Right ventricle myocardium superior (tissue), 1 donor: Measurements from ENCODE around the gene CAPN13. TPM values are rescaled to one million over a fixed set of nuclear protein-coding genes. Genes with fewer than 3 reads are reported as not detected.
"Not testable (repeated sequence)": the region's sequence is repeated elsewhere in the genome, so short reads cannot be mapped to it uniquely, and the experiment has no call there.

Source experiments
- ATAC-seq: fragments of 200-7000 bp; cut with Tn5 transposase; one replicate; pipeline ENCODE4 v1.9.1; 2020; ENCODE audit warnings: mild to moderate bottlenecking; ENCODE audit not compliant: poor library complexity
- DNase-seq: peaks from one replicate; pipeline ENCODE4 v3.0.0-alpha.2; 2020
- intact Hi-C: fragments of 100-400 bp; cut with DNase I; formaldehyde crosslinking; loops from one replicate; pipeline ENCODE4 v1.11.2; 2022
- total RNA-seq: library from RNA; stranded (reverse); fragmentation: NEBNext Ultra II Directional; extraction: Animal tissue kit (Norgen Biotek cat#: 25700); gene quantifications from one replicate; pipeline ENCODE4 v1.2.1, GENCODE V29; 2021
- donor health status: DM: no; HTN: yes; CAD: no; lungs with severe emphysema.

The CAPN13 gene
- total RNA-seq, 1 donor from 2014 or later: not detected

DNA sequence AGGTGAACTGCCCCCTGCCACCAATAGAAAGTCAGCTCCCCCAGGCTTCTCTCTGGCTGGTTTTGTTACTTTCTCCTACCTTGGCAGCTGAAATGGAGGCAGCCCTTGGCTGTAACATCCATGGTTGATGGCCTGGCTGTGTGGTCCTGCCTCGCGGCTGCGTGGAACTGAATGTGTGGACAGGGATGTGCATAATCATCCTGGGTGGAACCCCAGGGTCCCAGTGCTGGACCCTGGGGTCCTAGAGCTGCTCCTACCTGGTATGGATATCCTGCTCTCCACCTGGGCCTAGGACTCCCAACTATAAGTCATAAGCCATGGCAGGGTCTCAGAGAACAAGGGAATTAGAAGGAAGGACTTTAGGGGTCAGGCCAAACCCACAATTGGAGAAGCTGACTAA lies 93.5 kb downstream of the CAPN13 start:
- DNase-seq (no peak), ATAC-seq (no peak)
- intact Hi-C loops: loop anchor here (2.0 to 5.0 kb wide), 3 partner anchors 149 to 619 kb away; no protein-coding TSS in a partner anchor

DNA sequence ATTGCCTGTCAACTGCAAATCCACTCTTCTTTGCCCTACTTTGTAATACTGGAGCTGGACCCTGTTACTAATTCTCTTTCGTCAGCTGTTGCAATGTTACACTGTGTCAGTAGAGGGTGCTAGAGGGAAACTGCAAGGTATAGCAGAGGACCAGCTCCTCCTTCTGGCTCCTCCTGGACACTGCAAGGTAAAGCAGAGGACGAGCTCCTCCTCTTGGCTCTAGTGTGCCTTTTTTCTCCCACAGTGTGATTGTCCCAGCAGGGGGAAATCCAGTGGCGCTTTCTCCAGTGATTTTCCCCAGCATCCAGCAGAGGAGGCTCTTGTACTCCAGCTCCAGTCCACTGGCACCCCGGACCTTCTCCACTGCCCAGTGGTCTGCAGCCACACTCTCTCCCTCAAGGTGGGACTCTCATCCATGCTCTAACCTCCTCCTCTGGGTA lies 95.6 kb downstream of the CAPN13 start:
- DNase-seq: peak; percentile 84
- peak; percentile 72 for ATAC-seq
- intact Hi-C loops: loop anchor here (5.0 kb wide), 2 partner anchors 151 to 621 kb away; no protein-coding TSS in a partner anchor

DNA sequence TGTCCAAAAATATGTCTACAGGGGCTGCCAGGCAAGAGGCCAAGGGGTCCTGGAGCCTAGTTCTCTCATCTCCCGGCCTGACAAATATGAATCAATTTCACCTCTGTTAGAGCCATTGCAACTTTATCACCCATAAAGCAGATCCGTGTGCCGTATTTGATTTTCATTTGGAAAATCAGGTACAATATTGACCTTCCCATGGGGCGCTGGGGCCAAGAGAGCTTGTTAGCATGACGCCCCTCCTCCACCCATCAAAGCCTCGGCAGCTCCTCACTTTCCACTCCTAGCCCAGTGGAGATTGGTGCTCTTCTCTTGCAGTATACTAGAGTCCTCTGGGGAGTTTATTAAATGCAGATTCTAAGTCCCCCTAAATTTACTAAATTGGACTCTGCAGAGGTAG lies 96.8 kb downstream of the CAPN13 start:
- DNase-seq (no peak), ATAC-seq (no peak)
- intact Hi-C loops: loop anchor here (5.0 kb wide), 2 partner anchors 152 to 622 kb away; no protein-coding TSS in a partner anchor

DNA sequence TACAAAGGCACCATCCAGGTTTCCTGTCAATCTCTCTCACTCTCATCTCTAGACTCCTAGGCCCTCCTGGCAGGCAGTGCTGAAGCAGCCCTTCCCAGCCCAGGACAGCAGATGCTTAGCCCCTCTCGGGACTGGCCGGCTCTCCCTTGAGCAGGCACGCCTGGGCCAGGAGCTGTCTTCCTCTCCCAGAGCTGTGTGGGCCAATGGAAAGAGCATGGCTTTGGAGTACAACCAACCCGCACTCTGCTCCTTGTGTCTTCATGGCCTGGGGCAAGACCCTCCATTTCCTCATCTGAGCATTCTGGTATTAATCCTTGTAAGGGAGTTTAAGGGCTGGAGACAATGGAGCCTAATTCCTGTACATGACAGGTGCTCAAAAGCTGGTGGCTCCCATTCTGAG lies 97.2 kb downstream of the CAPN13 start:
- intact Hi-C loops: loop anchor here (5.0 kb wide), 2 partner anchors 152 to 622 kb away; no protein-coding TSS in a partner anchor
- ATAC-seq: no peak
- DNase-seq: no peak

DNA sequence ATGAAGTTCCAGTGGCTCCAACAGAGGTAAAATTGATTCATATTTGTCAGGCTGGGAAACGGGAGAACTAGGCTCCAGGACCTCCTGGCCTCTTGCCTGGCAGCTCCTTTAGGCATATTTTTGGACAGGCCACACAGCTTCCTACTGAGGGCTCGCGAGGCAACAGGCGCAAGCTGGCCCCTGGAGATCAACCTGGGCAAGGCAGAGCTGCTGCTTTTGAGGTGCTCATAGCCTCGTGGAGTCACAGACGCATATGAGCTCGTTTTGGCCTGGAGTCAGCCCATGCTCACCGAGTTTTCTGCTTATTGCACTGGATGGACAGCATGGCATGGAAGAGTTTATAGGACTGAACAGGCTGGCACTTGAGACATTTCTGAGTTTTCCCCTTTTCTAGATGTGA lies 97.7 kb downstream of the CAPN13 start:
- intact Hi-C loops: loop anchor here (5.0 to 10.0 kb wide), 3 partner anchors 375 to 542 kb away; no protein-coding TSS in a partner anchor
- ATAC-seq: no peak

DNA sequence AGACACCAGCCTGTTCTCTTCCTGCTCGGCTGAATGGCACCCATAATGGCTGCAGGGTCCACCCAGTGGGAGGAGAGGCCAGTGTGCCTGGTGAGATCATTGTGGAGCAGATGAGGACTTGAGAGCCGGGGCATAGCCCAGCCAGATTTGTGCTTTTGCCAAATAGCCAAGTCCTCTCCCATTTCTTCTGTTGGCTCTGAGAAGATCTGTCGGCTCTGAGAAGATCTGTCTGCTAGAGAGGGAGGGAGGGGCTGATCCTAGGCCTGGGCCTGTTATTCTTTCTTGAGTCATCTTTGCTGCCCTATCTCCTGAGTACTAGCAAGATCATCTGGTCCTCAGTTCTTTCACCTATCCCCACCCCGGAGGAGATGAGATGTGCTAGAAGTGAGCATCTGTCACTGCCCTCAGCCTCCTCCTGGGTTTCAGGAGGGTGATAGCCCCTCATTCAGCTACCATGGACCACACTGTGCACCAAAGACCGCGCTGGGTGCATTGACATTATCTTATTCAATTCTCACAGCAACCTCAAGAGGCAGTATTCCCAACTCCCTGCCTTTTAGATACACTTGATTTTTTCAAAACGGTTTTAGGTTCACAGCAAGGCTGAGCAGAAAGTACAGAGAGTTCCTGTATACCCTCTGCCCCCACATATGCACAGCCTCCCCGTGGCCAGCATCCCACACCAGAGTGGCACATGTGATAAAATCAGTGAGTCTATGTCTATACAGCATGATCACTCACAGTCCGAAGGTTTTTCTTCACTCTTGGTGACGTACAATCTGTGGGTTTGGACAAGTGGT lies 98.6 kb downstream of the CAPN13 start:
- DNase-seq (no peak), ATAC-seq (no peak)
- intact Hi-C loops: loop anchor here (5.0 to 10.0 kb wide), 3 partner anchors 374 to 541 kb away; no protein-coding TSS in a partner anchor

More for the DNA sequence above, 97.7 kb downstream of the CAPN13 start:
- DNase-seq: no peak

DNA sequence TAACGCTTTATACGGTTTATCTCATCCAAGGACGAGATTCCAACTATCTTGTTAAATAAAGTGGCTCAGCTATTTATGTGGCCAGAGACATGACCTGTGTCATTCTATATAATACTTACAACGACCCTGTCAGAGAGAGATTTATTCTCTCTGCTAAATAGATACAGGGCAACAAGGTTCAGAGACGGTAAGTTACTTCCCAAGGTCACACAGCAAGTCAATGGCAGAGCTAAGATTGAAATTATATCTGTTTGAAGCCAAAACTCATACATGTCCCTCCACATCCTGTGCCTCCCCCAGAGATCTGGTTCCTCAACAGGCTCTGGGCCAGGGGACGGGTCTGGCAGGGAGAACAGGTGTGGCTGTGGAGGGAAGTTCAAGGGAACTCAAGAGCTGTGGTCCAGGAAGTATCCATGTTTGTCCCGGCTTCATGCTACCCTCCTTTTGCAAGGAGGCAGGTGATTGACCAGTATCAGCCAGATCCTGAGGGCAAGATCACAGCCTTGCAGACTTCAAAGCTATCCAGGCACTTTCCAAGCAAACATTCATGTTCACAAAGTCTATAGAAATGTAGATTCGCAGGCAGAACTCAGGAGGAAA lies 99.8 kb downstream of the CAPN13 start:
- intact Hi-C loops: loop anchor here (5.0 to 10.0 kb wide), 3 partner anchors 373 to 540 kb away; no protein-coding TSS in a partner anchor
- DNase-seq (no peak), ATAC-seq (no peak)

DNA sequence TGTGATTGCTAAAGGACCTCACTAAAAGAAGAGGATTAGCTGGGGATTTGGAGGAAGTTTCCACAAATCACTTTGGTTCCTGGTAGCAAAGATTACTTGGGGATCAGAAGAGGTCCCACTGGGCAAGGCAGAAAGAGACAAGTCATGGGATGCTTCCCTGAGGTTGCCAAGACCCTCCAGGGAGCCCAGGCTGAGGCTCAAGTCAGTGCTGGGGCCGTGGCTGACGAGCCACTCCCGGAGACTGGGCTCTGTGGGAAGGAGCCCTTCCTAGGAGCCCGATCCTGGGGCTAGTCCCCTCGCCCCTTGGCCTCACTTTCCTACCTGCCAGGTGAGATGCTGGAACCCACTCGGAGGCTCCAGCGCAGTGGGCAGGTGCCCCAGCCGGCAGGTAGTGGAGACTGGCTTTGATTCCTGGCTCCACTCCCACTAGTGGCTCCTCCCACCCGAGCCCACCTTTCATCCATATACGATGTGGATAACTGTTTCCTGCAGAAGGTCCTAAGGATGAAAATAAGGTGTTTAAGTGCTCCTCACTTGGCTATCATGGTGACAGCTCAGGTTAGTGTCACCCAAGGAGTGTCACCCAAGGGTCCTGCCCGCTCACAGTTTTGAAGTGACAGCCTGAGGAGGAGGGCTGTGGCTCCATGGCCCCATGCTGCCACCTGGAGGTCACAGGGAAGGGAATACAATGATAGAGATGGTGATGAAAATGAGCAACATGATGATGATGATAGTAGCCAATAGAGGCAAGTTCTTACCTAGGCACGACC lies 100.5 kb downstream of the CAPN13 start:
- peak; percentile 83 for ATAC-seq
- intact Hi-C loops: loop anchor here (5.0 to 10.0 kb wide), 3 partner anchors 372 to 539 kb away; no protein-coding TSS in a partner anchor
- DNase-seq: peak; percentile 84

DNA sequence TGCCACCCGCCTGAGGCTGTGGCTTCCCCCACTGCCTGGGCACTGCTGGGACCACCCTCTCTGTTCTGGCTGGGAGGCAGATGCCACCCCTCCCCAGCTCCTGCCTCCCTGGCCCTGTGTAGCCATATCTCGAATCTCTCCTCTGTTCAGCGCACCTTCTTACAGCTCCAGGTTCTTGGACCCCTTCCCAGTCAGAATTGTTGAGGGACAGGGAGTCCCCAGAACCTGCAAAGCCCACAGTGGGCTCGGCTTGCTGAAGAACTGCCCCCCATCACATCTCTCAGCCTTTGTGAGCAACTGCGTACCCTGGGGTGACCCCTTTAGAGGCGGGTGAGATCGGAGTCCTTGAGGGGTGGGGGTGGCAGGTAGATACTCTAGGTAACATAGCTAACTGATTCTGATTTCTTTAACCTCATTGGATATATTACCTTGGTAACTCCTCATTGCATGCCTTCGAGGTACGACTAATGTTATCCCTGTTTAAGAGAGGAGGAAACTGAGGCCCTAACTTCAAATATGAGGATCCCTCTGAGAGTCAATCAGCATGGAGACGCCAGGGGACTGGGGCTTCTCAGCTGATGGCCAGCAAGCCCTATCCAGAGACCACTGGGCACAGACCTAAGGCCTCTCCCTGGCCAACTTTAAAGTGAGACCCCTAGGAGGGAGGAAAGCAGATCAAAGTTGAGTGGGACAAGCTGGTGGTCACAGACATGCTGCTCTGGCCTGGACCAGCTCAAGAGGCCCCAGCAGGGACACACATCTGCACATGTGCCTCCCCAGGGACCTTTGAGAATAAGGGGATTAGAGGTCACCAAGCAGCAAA lies 101.3 kb downstream of the CAPN13 start:
- DNase-seq (no peak), ATAC-seq (peak; percentile 4)
- intact Hi-C loops: loop anchor here (5.0 to 10.0 kb wide), 3 partner anchors 371 to 539 kb away; no protein-coding TSS in a partner anchor

DNA sequence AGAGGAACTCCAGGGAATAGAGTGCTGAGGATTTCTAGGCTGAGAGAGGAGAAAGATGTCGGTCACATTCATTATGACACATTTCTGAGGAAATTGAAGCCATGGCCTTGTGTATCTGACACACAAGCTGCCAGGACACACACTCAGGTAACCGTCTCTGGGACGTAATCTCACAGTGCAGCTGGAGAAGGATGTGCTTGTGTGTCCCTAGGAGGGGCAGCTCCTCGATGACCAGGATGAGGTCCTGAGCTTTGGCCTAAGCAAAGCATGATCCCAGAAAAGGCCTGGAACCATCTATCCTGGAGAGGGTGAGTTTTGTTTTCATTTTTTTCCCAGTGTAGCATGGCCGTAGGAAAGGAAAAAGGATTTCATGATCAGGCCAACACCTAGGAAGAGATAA lies 102.2 kb downstream of the CAPN13 start:
- intact Hi-C loops: loop anchor here (5.0 to 10.0 kb wide), 3 partner anchors 370 to 538 kb away; no protein-coding TSS in a partner anchor
- no peak for DNase-seq
- ATAC-seq: no peak

DNA sequence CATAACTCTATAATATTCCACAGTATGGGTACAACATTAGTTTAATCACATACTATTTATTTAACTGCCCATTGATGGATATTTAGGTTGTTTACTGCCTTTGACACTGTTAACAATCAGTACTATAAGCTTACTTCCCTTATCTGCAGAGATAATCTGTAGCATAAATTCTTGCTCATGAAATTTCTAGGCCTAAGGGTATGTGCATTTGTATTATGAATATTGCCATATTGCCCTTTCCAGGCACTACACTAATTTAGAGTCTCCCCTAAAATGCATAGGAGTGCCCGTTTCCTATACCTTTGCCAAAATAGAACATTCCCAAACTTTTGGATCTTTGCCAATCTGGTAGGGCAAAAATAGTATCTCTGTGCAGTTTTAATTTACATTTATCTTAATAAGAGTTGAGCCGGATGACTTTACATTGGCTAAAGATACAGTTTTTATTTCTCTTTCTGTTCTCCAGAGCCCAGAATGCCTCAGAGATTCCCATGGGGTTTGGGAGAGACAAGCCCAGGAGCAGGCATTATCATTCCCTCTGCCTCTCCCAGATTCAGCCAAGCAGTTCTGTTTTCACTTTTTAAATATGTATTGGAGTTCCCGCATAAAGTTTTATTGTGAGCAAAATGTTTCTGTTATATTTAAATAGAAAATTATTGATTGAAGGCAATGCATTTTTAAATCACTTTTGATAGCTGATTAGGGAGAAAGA lies 102.8 kb downstream of the CAPN13 start:
- intact Hi-C loops: loop anchor here (5.0 to 10.0 kb wide), 3 partner anchors 370 to 537 kb away; no protein-coding TSS in a partner anchor
- DNase-seq (no peak), ATAC-seq (no peak)

DNA sequence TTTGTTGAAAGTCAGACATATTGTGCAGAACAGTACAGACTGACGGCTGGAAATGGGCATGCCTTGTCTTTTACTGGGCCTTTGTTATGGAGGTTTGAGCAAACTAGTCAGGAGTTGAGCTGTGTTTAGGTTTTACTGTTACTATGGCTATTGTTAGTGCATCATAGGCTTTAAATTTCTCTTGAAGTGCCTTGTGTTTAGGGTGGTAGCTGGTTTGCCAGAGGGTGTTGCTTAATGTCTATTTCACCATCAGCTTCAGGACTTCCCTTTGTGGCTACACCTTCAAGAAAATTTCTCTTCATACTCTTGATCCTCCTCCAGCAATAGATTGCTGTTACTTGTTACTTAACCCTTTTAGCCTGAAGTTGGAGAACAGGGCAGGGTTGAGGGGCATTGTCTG lies 104.6 kb downstream of the CAPN13 start:
- intact Hi-C loops: loop anchor here (10.0 kb wide), 1 partner anchor 368 kb away; no protein-coding TSS in a partner anchor
- DNase-seq (no peak), ATAC-seq (no peak)

DNA sequence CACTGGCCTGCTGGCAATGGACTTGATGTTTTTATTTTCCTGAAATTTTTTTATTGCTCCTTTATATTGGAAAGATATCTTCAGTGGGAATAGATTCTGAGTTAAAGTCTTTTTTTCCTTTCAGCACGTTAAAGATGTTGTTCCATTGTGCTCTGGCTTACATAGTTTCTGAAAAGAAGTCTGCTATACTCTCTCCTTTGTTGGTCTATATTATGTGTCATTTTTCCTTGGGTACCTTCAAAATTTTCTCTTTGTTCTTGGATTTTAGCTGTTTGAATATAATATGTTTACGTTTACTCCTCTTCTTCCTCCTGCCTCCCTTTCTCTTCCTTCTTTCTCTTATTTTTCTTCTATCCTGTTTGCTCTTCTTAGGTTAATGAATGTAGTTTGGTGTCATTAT lies 105.5 kb downstream of the CAPN13 start:
- DNase-seq (no peak), ATAC-seq (no peak)
- intact Hi-C loops: loop anchor here (10.0 kb wide), 1 partner anchor 367 kb away; no protein-coding TSS in a partner anchor

DNA sequence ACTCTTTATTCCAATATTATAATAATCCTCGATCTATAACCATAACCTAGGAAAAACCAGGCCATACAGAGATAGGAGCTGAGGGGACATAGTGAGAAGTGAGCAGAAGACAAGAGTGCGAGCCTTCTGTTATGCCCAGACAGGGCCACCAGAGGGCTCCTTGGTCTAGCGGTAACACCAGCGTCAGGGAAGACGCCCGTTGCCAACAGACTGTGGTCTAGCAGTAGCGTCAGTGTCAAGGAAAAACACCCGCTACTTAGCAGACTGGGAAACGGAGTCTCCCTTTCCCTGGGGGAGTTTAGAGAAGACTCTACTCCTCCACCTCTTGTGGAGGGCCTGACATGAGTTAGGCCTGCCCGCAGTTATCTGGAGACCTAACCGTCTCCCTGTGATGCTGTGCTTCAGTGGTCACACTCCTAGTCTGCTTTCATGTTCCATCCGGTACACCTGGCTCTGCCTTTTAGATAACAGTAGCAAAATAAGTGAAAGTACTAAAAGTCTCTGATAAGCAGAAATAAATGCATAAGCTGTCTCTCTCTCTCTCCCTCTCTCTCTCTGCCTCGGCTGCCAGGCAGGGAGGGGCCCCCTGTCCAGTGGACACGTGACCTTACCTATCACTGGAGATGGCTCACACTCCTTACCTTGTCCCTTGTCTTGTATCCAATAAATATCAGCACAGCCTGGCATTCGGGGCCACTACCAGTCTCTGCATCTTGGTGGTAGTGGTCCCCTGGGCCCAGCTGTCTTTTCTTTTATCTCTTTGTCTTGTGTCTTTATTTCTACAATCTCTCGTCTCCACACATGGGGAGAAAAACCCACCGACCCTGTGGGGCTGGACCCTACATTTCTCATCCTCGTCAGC lies 109.8 kb downstream of the CAPN13 start:
- DNase-seq, ATAC-seq: not testable (repeated sequence)
- intact Hi-C loops: loop anchor here (10.0 kb wide), 1 partner anchor 253 kb away; the partner anchor contains the start of gene LCLAT1

DNA sequence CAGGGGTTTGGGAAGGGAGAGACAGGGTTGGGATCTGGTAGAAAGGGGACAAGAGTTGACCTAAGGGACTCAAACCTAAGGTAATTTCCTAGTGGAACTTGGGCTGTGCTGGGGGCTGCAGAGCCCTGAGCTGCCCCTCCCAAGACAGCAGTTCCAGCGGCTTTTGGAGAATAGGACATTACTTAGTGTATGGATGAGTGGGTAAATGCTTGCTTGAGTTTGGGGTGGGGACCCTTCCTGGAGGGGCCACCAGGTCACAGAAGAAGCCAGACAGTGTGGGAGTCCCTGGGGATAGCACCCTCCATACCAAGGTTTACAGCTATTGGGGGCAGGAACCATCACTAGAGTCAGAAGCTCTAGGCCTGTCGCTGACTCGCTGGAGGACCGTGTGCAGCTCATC lies 111.5 kb downstream of the CAPN13 start:
- ATAC-seq (no peak), DNase-seq (no peak)
- intact Hi-C loops: loop anchor here (10.0 kb wide), 1 partner anchor 251 kb away; the partner anchor contains the start of gene LCLAT1
